SKM-1 treated with dmso at 0.1 percent for 144 hours (cell line): ENCODE results near the gene RAPSN.
A peak's percentile ranks its signal among the peaks of the same experiment; 100 is the strongest.

Source experiments
- DNase-seq: peaks from one replicate; lab custom pipeline; 2025; ENCODE audit not compliant: unreplicated experiment; lab: John Stamatoyannopoulos, UW

RAPSN gene

GRCh38 chr11:47409440-47410369 is 39.2 kb downstream of the RAPSN start:
- no peak for DNase-seq

GRCh38 chr11:47408598-47409439 is 40.1 kb downstream of the RAPSN start:
- no peak for DNase-seq

GRCh38 chr11:47407746-47408590 is 41.0 kb downstream of the RAPSN start, which contains the start of gene SLC39A13:
TSS of gene SLC39A13 (plus strand) at chr11:47408590. CDS start at chr11:47410095, 1,505 bp downstream.
- peak; percentile 95 for DNase-seq

GRCh38 chr11:47406896-47407745 is 41.8 kb downstream of the RAPSN start:
- no peak for DNase-seq

- DNase-seq: no peak
These were observed 45.4 kb downstream of the RAPSN start for GRCh38 chr11:47403571-47403970.

- DNase-seq: no peak
These were observed 45.8 kb downstream of the RAPSN start for GRCh38 chr11:47403135-47403534.

GRCh38 chr11:47400768-47401279 is 48.1 kb downstream of the RAPSN start:
- no peak for DNase-seq

GRCh38 chr11:47399860-47400767 is 48.8 kb downstream of the RAPSN start:
- DNase-seq: no peak

- no peak for DNase-seq
These were observed 50.4 kb downstream of the RAPSN start for GRCh38 chr11:47398551-47398950.

GRCh38 chr11:47398011-47398410 is 50.9 kb downstream of the RAPSN start:
- no peak for DNase-seq

GRCh38 chr11:47396049-47396320 is 53.0 kb downstream of the RAPSN start:
- DNase-seq: no peak

- DNase-seq: no peak
These were observed 53.5 kb downstream of the RAPSN start for GRCh38 chr11:47395223-47396048.

- DNase-seq: peak; percentile 79
These were observed 54.4 kb downstream of the RAPSN start for GRCh38 chr11:47394322-47395222.

GRCh38 chr11:47394050-47394321 is 55.0 kb downstream of the RAPSN start:
- no peak for DNase-seq

- DNase-seq: peak; percentile 73
These were observed 55.5 kb downstream of the RAPSN start for GRCh38 chr11:47393163-47394049.

- DNase-seq: no peak
These were observed 56.3 kb downstream of the RAPSN start for GRCh38 chr11:47392546-47393162.
